Uterus (tissue), 4 donors: ENCODE data around the gene NFE2L2. TPM values are rescaled to one million over a fixed set of nuclear protein-coding genes. Genes with fewer than 3 reads are reported as not detected.
A peak's percentile ranks its signal among the peaks of the same experiment; 100 is the strongest.

ENCODE experiments used
- DNase-seq, 2 donors: peaks; one replicate each; pipeline ENCODE4 v3.0.0-alpha.2; 2019 to 2020
- H3K27ac ChIP-seq, 2 donors: fragments of 200-600 bp; sonication (generic); 1 replicate in 1 of 2; 2 replicates in 1 of 2; pipeline ENCODE4 v1.5.1; 2016 to 2018
- H3K27me3 ChIP-seq, 2 donors: fragments of 200-600 bp; sonication (generic); one replicate each; pipeline ENCODE4 v1.5.1; 2018 to 2019; ENCODE audit warnings: control low read depth in 1 of 2
- H3K36me3 ChIP-seq, 2 donors: fragments of 200-600 bp; sonication (generic); one replicate each; pipeline ENCODE4 v1.5.1; 2019; ENCODE audit warnings: control low read depth in 1 of 2
- H3K4me1 ChIP-seq, 2 donors: fragments of 200-600 bp; sonication (generic); one replicate each; pipeline ENCODE4 v1.5.1; 2018 to 2019; ENCODE audit warnings: control low read depth in 1 of 2
- H3K4me3 ChIP-seq, 2 donors: fragments of 200-600 bp; sonication (generic); 1 replicate in 1 of 2; 2 replicates in 1 of 2; pipeline ENCODE4 v1.5.1; 2018 to 2019; ENCODE audit warnings: mild to moderate bottlenecking in 1 of 2
- H3K9me3 ChIP-seq, 2 donors: fragments of 200-600 bp; sonication (generic); one replicate each; pipeline ENCODE4 v1.5.1; 2019; ENCODE audit warnings: control low read depth in 1 of 2
- POLR2A ChIP-seq, 2 donors: fragments of 450-650 bp; IDR thresholded peaks; one replicate each; pipeline ENCODE4 v1.6.1; 2016; ENCODE audit warnings: antibody characterized with exemption in 2 of 2, mild to moderate bottlenecking in 1 of 2, moderate library complexity in 1 of 2
- intact Hi-C: fragments of 100-400 bp; cut with DNase I; formaldehyde crosslinking; loops from one replicate; pipeline ENCODE4 v1.15.1; 2023; ENCODE audit warnings: low total_unique reads
- total RNA-seq, 4 donors: library from RNA; depleted of rRNA in 3 of 4; stranded (reverse); fragments of >200 nt in 3 of 4; gene quantifications; one replicate each; pipeline versions ENCODE4 v1.1.0 to v1.2.4, GENCODE V29; 2014 to 2023
- TF ChIP-seq, protein P1 (sequence below), 4 experiments: fragments of 200-600 bp in 2 of 4; fragments of 450-650 bp in 2 of 4; sonication (generic) in 2 of 4; IDR thresholded peaks; one replicate each; pipeline ENCODE4 v1.5.1; 2016 to 2019; ENCODE audit warnings: antibody characterized with exemption in 4 of 4, mild to moderate bottlenecking in 2 of 4, moderate library complexity in 1 of 4
- donor health status: DM: yes; HTN: yes; CAD: no.

Gene NFE2L2
- total RNA-seq, 4 donors from 2014 or later = 53.0 to 148 (median 90.0) TPM

GRCh38 chr2:177261116-177262060, 3.1 kb downstream of the NFE2L2 start:
- Histone ChIP-seq H3K27me3 (no peaks in the 10 kb centered on the region), H3K4me3 (peak overlapping the region; percentile 78 to 88), H3K27ac (peak overlapping the region; percentile 99 to 100), H3K9me3 (no peaks in the 10 kb centered on the region), H3K36me3 (no peaks in the 10 kb centered on the region), H3K4me1 (peaks cover 10 to 12% of the 10 kb centered on the region in 2 donors)
- no peak for TF ChIP-seq POLR2A (IDR thresholded peaks at IDR 0.05)
- TF ChIP-seq, protein P1, sequence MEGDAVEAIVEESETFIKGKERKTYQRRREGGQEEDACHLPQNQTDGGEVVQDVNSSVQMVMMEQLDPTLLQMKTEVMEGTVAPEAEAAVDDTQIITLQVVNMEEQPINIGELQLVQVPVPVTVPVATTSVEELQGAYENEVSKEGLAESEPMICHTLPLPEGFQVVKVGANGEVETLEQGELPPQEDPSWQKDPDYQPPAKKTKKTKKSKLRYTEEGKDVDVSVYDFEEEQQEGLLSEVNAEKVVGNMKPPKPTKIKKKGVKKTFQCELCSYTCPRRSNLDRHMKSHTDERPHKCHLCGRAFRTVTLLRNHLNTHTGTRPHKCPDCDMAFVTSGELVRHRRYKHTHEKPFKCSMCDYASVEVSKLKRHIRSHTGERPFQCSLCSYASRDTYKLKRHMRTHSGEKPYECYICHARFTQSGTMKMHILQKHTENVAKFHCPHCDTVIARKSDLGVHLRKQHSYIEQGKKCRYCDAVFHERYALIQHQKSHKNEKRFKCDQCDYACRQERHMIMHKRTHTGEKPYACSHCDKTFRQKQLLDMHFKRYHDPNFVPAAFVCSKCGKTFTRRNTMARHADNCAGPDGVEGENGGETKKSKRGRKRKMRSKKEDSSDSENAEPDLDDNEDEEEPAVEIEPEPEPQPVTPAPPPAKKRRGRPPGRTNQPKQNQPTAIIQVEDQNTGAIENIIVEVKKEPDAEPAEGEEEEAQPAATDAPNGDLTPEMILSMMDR (IDR thresholded peaks at IDR 0.05) = no peak
- intact Hi-C loops = loop anchor here (5.0 to 10.0 kb wide), 2 partner anchors 49 to 1137 kb away; partner anchors contain the start of genes HNRNPA3, HOXD8 and HOXD9
- no peak for DNase-seq

DNA sequence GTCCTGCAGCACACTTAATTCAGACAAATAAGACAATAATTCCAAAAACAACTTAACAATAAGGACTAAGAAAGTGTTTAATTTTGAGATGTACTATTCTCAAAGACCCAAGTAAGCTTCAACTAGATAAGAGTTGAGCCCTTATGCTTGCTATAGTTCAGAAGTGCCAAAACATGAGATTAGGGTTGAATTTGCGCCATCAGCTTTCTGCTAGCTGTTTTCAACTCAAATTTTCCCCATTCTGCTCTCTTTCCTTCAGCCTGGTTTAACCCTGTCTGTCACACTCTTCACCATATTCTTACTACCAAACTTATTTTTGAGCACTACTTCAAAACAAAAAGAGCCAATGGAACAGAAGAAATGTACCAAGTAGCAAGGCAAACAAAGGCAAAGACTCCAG, 4.1 kb downstream of the NFE2L2 start:
- H3K4me3 ChIP-seq = peak overlapping the region in 1 of 2 donors; percentile 78
- intact Hi-C loops = loop anchor here (5.0 to 10.0 kb wide), 2 partner anchors 48 to 1136 kb away; partner anchors contain the start of genes HNRNPA3, HOXD8 and HOXD9
- no peak for DNase-seq
- no peaks in the 10 kb centered on the region for H3K9me3 ChIP-seq
- H3K27ac ChIP-seq = peak overlapping the region; percentile 99 to 100
- no peaks in the 10 kb centered on the region for H3K36me3 ChIP-seq
- no peaks in the 10 kb centered on the region for H3K27me3 ChIP-seq
- H3K4me1 ChIP-seq = peaks cover 5 to 16% of the 10 kb centered on the region in 2 donors
- TF ChIP-seq, protein P1 (IDR thresholded peaks at IDR 0.05) = no peak
- no peak for TF ChIP-seq POLR2A (IDR thresholded peaks at IDR 0.05)

DNA sequence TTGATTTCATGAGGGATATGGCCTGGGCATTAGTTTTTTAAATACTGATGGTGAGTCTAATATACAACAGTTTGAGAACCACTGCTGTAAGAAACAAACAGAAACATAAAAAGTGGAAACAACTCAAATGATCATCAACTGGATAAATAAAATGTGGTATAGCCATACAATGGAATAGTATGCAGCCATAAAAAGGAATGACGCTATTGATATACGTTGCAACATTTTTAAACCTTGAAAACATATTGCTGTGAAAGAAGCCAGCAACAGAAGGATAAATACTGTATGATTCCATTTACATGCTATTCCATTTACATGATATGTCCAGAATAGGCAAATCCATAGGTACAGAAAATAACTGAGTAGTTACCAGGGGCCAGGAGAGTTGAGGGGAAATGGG, 6.5 kb downstream of the NFE2L2 start:
- no peak for DNase-seq
- Histone ChIP-seq H3K4me1 (peaks cover 18 to 28% of the 10 kb centered on the region in 2 donors), H3K4me3 (no peak overlapping the region), H3K27ac (no peak overlapping the region), H3K36me3 (no peaks in the 10 kb centered on the region), H3K9me3 (no peaks in the 10 kb centered on the region), H3K27me3 (no peaks in the 10 kb centered on the region)
- TF ChIP-seq POLR2A (IDR thresholded peaks at IDR 0.05) = no peak
- TF ChIP-seq, protein P1 (IDR thresholded peaks at IDR 0.05) = no peak
- intact Hi-C loops = no loop called here

- H3K4me3 ChIP-seq = peak overlapping the region in 1 of 2 donors; percentile 18
- peaks cover 18 to 33% of the 10 kb centered on the region in 2 donors for H3K4me1 ChIP-seq
- H3K27ac ChIP-seq = peak overlapping the region; percentile 2 to 28
- intact Hi-C loops = no loop called here
- no peak for TF ChIP-seq POLR2A (IDR thresholded peaks at IDR 0.05)
- TF ChIP-seq, protein P1 (IDR thresholded peaks at IDR 0.05) = no peak
- H3K9me3 ChIP-seq = no peaks in the 10 kb centered on the region
- H3K27me3 ChIP-seq = no peaks in the 10 kb centered on the region
- H3K36me3 ChIP-seq = no peaks in the 10 kb centered on the region
- no peak for DNase-seq
These were observed 7.1 kb downstream of the NFE2L2 start for GRCh38 chr2:177257471-177257870.

DNA sequence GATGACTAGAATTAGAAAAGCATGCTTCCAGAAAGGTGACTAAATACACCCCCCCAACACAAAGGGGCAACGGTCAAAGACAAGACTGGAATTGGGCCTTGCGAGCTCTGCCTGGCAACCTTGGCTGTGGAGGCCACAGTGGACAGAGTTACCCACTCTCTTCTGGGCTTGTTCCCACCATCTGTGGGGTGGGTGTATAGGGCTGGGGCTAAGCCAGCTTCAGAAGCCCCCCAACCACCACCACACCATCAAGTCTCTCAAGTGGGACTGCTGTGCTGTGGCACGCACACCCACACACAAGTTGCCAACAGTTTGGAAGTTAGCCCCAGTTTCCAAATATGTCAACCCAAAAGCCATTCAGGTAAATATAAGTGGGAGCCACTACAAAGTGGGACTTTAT, 7.8 kb downstream of the NFE2L2 start:
- peak overlapping the region in 1 of 2 donors; percentile 3 for H3K27ac ChIP-seq
- no peak for DNase-seq
- peaks cover 18 to 33% of the 10 kb centered on the region in 2 donors for H3K4me1 ChIP-seq
- TF ChIP-seq, protein P1 (IDR thresholded peaks at IDR 0.05) = no peak
- no peak for TF ChIP-seq POLR2A (IDR thresholded peaks at IDR 0.05)
- no peaks in the 10 kb centered on the region for H3K27me3 ChIP-seq
- no peaks in the 10 kb centered on the region for H3K9me3 ChIP-seq
- no peak overlapping the region for H3K4me3 ChIP-seq
- intact Hi-C loops = no loop called here
- no peaks in the 10 kb centered on the region for H3K36me3 ChIP-seq
